Measurements from ENCODE around the gene RASGRF2.

Gene RASGRF2

GRCh38 chr5:80990527-80990926 lies 30.4 kb downstream of the RASGRF2 start:
- H3K4me3 ChIP-seq (ENCODE audit: low read length): no peak overlapping the region
- no peak for DNase-seq (ENCODE audit: low read depth)
- no peak for TF ChIP-seq CTCF (conservative IDR thresholded peaks at IDR 0.05; ENCODE audit: low read depth, low read length)

GRCh38 chr5:80990971-80991370 lies 30.8 kb downstream of the RASGRF2 start:
- H3K4me3 ChIP-seq (ENCODE audit: low read length): no peak overlapping the region
- no peak for TF ChIP-seq CTCF (conservative IDR thresholded peaks at IDR 0.05; ENCODE audit: low read depth, low read length)
- DNase-seq (ENCODE audit: low read depth): no peak

- TF ChIP-seq CTCF (conservative IDR thresholded peaks at IDR 0.05; ENCODE audit: low read depth, low read length): no peak
Observed at GRCh38 chr5:80995908-80996307, 35.7 kb downstream of the RASGRF2 start.

GRCh38 chr5:80998590-80998979 lies 38.4 kb downstream of the RASGRF2 start:
- no peak for DNase-seq (ENCODE audit: low read depth)
- H3K4me3 ChIP-seq (ENCODE audit: low read length): no peak overlapping the region
- no peak for TF ChIP-seq CTCF (conservative IDR thresholded peaks at IDR 0.05; ENCODE audit: low read depth, low read length)

More at GRCh38 chr5:80995908-80996307, 35.7 kb downstream of the RASGRF2 start:
- no peak for DNase-seq (ENCODE audit: low read depth)
- H3K4me3 ChIP-seq (ENCODE audit: low read length): no peak overlapping the region

GRCh38 chr5:81003811-81004386 lies 43.7 kb downstream of the RASGRF2 start:
- no peak for DNase-seq (ENCODE audit: low read depth)

GRCh38 chr5:81005708-81006107 lies 45.5 kb downstream of the RASGRF2 start:
- no peak for DNase-seq (ENCODE audit: low read depth)
- no peak overlapping the region for H3K4me3 ChIP-seq (ENCODE audit: low read length)
- no peak for TF ChIP-seq CTCF (conservative IDR thresholded peaks at IDR 0.05; ENCODE audit: low read depth, low read length)

More at GRCh38 chr5:81003811-81004386, 43.7 kb downstream of the RASGRF2 start:
- no peak for TF ChIP-seq CTCF (conservative IDR thresholded peaks at IDR 0.05; ENCODE audit: low read depth, low read length)
- no peak overlapping the region for H3K4me3 ChIP-seq (ENCODE audit: low read length)

GRCh38 chr5:81006231-81006630 lies 46.1 kb downstream of the RASGRF2 start:
- DNase-seq (ENCODE audit: low read depth): no peak
- no peak for TF ChIP-seq CTCF (conservative IDR thresholded peaks at IDR 0.05; ENCODE audit: low read depth, low read length)
- no peak overlapping the region for H3K4me3 ChIP-seq (ENCODE audit: low read length)
